GM18868 (cell line): ENCODE results near the gene CFAP43.
"Not testable (repeated sequence)": the region's sequence is repeated elsewhere in the genome, so short reads cannot be mapped to it uniquely, and the experiment has no call there.

ENCODE experiments used
- ATAC-seq: cut with Tn5 transposase; IDR thresholded peaks from one replicate; pipeline ENCODE4 v1.9.1; 2021; ENCODE audit warnings: mild to moderate bottlenecking, moderate library complexity; ENCODE audit not compliant: unreplicated experiment

Gene CFAP43

DNA sequence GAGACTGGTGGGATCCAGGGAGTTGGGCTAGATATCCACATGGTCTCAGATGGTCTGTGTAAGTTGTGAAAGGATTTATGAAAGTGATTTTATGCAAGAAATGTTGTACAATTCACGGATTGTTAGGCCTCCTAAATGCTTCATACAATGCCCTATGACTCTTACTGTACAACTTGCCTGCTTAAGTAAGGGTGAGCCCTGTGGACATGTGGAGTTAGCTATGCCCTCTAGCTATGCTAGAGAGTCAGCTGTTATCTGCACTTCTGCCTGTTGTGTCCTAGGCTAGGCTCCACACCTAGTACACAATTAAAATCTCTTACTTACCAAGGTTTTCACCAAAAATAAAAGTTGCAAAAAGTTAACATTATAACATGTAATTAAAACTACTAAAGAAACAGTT is 1.7 kb upstream of the CFAP43 start:
- ATAC-seq: no peak

DNA sequence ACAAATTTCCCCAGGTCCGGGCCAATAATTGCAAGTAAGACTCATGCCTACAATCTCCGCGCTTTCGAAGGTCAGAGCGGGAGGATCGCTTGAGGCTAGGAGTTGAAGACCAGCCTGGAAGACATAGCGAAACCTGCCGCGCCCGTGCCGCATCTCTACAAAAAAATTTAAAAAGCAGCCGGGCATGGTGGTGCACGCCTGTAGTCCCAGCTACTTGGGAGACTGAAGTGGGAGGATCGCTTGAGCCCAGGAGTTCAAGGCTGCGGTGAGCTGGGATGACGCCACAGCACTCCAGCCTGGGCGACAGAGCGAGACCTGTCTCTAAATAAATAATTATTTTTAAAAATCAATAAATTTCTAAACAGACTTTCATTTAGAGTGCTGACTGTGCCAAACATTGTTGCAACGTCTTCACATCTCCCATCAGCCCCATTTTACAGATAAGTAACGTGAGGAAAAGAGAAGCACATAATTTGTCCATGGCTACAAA is 494 bp upstream of the CFAP43 start:
- ATAC-seq: peak; percentile 12

DNA sequence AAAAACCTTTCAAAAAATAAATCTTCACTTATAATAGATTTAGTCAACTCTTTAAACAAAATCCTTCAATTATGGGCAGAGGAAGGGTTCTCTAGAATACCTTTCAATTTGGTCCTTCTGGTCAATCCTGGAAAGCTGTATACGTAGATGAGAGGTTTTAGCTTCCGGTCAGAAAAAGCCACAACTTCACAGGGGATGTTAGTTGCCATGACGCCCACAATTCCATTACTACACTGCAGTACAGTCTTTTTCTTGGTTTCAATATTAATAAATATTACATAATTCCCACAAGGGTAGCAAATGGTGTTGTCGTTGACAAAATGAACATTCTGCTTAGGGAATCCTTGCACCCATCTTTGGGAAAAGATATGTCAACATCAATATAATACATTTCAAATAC is 1.7 kb downstream of the CFAP43 start:
- no peak for ATAC-seq

DNA sequence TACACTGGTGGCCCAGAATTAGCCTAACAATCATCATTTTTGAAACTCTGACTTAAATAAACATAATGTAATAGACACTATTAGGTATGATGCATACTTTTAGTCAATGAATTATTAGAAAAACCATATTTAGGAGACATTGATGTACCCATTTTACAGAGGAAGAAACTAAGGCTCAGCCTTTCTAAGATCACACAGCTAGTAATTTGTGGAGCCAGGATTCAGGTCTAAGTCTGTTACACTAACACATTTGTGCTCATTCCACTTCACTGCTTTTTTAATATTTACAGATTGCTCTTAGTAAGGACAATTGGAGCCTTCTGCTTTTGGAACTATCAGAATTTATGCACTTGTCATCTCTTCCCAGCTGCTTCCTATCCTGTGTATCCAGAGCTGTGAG is 8.9 kb downstream of the CFAP43 start:
- no peak for ATAC-seq

DNA sequence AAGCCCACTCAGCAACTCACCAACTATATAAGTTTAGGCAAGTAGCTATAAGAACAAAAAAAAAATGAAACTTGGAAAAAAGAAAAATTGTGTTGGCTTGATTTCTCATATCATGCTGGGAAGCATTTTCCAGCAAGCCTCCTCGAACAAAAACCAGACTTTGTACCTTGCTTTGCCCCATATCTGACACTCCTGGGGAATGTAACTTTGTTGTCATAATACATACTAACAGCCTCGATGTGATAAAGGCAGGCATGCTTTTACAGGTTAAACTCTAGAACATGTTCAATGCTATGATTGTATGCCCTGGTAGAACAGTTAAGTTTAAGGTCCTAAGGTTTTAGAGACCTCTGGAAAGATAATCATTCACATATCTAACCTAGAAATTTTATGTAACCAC is 11.6 kb downstream of the CFAP43 start:
- ATAC-seq: no peak

DNA sequence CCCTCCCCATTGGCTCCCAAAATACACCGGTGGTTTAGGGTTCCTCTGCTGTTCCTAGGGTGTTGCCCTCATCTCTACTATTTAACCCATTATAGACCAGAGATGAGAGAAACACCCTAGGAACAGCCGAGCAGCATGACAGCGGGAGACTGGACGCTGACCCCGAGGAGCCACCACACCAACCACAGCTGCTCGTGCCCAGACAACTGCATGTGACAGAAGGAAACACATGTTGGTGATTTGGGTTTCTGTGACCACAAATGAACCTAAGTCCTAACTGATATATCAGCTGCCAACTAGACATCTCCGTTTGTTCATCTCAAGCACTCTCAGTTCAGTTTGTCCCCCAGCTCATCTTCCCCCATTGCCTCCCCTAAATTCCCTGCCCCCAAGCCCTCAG is 13.4 kb downstream of the CFAP43 start:
- no peak for ATAC-seq

DNA sequence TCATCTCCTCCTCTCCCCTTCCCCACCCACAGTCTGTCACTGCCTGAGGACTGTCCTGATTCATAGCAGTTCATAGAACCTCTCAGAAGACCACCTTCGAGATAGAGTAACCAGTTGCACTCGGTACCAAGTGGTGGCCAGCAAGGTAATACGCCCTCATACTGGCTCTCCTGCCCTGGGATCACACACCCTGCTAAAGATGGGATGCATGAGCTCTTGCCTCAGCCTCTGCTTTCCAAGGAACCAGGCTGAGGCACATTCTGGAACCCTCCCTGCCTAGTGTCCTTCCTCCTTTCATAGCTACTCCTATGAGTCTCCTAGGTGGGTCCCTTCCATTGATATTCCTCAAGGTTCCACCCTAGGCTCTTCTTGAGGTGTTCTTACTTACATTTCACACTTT is 15.5 kb downstream of the CFAP43 start:
- ATAC-seq: no peak

DNA sequence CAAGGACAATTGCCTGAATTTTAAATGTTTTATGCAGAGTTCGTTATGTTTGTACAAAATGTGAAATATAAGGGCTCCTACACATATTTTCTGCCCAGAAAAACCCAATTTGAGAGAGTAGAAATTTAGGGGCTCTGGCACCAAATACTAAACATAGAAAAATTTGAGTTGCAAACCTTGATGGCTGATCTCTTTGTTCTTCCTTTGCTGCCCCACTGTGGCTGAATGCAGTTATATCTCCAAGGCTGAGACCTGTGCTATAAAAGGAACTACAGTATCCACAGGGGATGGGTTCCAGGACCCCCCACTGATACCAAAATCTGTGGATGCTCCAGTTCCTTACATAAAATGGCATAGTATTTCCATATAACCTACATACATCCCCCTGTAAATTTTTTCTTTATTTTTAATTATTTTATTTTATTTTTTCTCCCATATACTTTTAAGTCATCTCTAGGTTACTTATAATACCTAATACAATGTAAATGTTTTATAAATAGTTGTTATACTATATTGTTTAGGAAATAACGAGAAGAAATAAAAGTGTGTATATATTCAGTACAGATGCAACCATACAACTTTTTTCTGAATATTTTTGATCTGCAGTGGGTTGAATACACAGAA is 22.5 kb downstream of the CFAP43 start:
- no peak for ATAC-seq

DNA sequence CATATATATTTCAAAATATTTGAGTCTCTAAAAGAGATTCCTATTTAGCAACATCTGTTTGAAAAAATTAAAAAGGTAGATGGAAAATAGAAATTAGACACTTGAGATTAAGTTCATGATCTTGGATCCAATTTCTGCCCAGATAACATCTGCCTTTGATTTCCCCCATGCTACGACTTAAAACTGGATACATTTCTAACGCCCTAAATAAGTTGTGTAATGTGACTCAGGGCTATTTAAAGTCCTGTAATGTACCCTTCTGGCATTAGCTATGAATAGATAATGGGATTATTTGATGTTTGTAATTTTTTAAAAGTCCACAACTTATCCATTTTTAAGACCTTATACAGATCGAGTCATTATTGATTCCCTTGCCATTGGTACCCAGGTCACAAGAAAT is 23.4 kb downstream of the CFAP43 start:
- ATAC-seq: no peak

DNA sequence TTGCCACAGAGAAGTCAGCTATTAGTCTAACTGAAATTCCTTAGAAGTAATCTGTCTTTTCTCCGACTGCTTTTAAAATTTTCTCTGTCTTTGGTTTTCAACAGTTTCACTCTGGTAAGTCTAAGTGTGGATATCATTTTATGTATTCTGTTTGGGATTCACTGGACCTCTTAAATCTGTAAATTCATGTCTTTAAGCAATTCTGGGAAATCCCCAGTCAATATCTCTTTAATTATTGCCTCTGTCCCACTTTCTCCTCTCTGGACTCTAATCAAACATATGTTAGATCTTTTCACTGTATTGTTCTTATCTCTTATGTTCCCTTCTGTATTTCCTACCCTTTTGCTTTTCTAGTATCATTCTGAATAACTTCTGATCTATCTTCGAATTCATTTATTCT is 29.9 kb downstream of the CFAP43 start:
- ATAC-seq: no peak

DNA sequence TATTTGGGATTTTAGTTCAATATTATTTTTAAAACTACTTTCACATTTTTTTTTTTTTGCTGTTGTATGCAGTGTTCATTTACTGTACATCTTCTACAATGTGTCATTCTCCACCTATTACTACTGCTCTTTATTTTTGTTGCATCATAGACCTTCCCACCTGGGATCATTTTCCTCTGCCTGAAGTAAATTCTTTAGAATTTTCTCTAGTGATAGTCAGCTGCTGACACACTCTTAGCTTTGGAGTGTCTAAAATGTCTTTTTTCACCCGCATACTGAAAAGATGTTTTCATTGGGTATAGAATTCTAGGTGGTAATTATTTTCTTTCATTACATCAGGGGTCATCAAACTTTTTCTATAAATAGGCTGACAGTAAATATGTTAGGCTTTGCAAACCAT is 30.5 kb downstream of the CFAP43 start:
- no peak for ATAC-seq

DNA sequence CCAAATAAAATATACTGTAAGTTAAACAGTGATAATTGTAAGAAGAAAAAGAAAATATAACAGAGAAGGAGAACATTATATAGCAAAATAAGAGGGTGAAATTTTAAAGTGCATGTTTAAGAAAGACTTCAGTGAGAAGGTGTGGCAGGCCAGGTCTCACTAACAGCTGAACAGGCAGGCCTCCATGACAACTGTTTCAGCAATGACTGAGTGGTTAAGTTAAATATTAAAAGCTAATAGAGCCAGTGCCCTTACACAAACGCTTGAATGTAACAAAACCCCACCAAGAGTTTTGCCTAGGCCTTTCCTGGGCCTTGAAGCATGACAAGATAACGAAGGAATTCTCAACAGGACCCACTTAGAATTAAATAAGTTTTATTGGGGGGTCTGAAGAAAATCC is 32.6 kb downstream of the CFAP43 start:
- ATAC-seq: no peak

DNA sequence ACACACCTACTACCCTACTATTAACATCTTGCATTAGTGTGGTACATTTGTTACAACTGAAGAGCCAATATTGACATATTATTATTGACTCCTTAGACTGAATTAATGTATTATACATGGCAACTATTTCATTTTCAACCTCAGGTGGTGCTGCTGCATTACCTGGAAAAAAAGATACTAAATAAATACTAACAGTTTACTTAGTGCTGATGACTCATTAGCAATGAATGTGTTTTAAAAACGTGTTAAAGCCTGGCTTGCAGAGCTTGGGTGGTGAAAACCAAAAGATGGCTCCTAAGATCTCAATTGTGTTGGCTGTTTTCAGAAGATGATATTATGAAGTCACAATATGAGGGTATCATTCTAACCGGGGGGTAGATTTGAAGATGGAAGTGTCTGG is 34.8 kb downstream of the CFAP43 start:
- no peak for ATAC-seq

DNA sequence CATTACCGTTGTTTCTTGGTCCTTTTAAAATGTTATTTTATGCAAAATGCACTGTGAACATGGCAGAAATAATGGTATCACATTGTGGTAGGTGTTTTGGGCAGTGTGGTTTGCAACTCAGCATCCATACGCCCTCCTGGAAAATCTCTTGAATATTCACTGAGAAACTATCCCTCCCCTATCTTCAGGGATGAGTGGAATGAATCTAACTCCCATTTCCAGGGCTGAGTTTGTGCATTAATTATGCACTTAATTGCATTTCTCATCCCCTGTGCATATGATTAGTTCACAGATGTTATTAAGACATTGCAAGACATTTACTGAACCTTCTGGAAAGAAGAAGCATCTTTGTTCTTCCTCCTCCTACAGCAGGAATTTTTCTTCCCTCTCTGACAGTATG is 36.5 kb downstream of the CFAP43 start:
- no peak for ATAC-seq

DNA sequence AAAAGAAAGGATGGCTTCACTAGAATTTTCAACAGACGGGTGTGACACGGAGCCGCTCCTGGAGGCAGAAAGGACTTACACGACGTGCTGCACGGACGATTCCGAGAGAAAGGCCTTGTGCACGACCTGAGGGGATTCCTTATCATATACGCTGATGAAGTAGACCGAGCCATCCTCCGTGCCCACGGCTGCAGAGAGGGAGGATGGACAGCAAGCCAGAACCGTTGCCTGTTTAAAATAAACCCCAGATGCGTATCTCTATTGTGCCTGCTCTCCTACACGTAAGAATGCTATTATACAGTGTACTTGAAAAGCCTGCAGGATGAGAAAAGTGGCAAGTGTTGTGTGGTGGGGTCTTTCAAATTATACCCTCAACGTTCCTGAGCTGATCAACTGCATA is 38.4 kb downstream of the CFAP43 start:
- no peak for ATAC-seq

DNA sequence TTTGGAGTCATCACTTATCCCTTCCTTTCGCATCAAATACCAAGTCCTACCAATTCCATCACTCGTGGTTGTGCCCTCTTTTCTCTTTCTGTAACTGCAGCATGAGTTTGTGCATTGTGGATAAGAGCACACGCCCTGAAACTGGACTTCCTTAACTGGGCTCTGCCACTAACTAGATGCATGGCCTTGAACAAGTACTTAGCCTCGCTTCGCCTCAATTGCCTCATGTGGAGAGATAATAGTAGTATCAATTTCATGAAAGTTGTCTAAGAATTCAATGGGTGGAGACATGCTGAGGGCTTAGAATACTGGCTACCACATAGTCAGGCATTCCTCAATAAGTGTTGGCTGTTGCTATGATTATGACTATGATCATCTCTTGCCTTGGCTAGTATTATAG is 41.5 kb downstream of the CFAP43 start:
- ATAC-seq: no peak

DNA sequence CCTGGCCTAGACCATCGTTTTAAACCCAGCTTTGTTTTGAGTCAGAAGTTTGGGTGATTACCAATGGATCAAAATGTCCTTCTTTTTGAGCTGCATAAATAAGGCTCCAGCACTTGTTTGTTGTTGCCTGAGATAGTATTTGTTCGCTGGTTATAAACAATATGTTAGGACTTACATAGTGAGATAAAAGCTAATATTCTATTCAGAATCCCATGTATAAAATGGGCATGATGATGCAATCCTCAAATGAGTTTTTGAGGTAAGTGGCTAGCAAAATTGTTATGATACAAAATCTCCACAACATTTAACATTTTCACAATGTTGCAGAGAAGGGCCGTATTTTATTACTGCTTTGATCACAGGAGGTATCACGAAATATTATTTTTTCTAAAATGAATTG is 48.5 kb downstream of the CFAP43 start:
- ATAC-seq: no peak

DNA sequence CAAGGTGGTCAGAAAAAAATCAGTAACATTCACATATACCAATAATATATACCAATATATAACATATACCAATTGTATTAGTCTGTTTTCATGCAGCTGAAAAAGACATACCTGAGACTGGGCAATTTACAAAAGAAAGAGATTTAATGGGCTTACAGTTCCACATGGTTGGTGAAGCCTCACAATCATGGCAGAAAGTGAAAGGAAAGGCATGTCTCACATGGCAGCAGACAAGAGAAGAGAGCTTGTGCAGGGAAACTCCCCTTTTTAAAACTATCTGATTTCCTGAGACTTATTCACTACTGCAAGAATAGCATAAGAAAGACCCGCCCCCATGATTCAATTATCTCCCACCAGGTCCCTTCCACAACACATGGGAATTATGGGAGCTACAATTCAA is 58.0 kb downstream of the CFAP43 start:
- not testable (repeated sequence) for ATAC-seq

DNA sequence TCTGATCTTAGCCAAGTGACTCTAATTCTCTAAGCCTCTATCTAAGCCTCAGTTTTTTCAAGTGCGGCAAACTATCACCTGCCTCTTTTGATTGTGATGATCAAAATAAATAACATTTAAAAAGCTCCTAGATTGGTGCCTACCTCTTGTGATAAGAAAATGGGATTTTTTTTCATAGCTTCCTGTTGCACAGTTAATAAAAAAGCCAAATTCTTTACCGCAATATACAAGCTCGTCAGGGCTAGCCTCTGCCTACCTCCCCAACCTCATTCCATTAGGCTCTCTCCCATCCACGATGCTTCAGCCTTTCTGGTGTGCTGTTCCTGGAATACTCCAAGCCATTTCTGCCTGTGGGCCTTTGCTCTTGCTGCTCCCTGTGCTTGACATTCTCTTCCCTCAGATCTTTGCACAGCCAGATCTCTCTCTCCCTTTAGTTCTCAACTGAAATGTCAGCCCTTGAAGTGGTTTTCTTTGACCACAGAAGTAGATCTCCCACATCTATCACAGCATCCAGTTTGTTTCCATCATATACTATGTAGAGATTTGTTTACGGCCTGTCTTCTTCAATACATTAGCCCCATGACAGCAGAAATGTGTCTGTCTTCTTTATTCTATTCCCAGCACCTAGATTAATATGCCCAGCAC is 61.4 kb downstream of the CFAP43 start:
- ATAC-seq: no peak

DNA sequence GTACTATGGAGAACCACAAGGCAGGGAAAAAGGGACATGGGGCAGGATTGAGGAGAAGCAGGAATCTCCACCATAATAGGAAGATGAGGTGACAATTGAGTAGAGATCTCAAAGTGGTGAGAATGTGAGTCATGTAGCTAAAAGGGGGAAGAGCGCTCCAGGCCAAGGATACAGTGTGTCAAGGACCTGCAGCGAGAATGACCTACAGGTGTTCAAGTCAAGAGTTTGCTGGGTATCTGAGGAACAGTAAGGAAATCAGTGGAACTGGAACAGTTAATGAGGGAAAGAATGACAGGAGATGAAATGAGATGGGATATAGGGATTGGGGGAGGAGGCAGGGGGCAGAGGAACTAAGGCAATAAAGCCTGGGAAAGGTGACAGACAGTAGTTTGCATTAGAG is 76.6 kb downstream of the CFAP43 start:
- no peak for ATAC-seq

DNA sequence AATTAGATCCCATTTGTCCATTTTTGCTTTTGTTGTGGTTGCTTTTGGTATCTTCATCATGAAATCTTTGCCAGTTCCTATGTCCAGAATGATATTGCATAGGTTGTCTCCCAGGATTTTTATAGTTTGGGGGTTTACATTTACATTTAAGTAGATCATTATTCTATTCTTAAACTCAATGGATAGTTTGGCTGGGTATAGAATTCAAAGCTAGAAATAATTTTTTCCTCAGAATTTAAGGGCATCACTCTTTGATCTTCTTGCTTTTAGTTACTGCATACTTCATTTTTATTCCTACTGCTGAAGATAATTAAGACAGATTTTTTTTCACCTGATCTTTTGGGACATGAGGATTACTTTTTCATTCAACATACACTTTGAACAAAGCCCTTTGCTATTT is 80.4 kb downstream of the CFAP43 start:
- no peak for ATAC-seq

DNA sequence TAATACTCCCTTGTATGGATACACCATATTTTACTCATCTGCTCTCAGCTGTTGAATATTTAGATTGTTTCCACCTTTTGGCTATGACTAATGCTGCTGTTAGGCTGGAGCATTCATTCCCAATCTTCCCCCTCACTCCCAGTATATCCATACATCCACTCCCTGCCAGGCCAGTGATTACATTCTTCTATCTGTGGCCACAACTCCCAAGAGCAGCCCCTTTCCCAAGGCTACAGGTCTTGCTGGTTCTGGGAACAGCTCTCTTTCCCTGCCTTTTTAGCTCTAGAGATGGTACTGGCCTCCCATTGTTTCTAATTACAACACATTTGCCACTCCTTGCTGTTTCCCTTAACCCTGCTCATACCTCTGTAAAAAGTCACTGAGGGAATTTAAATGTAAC is 82.0 kb downstream of the CFAP43 start:
- ATAC-seq: no peak

DNA sequence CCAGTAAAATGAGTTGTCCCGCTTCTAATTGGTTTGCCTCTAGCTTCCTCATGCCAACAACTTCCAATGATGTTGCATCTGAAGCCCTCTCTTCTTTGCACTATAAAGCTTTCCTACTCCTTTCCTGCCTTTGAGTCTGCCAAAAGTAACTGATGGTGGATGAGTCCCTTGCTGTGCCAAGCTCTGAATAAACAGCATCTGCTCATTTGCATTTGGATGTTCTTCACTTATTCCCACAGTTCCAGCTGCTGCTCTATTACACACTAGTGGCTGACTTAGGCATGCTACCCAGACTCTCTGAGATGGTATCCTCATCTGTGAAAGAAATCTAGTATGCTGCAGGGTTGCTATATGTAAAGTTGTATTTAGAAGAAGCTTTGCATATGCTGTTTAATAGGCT is 85.3 kb downstream of the CFAP43 start:
- no peak for ATAC-seq
